HG03095 (cell line): Measurements from ENCODE around the gene EDARADD.
"Not testable (repeated sequence)": the region's sequence is repeated elsewhere in the genome, so short reads cannot be mapped to it uniquely, and the experiment has no call there.

Source experiments
- ATAC-seq: cut with Tn5 transposase; IDR thresholded peaks from one replicate; pipeline ENCODE4 v1.9.1; 2021; ENCODE audit warnings: moderate library complexity; ENCODE audit not compliant: unreplicated experiment

The EDARADD gene

DNA sequence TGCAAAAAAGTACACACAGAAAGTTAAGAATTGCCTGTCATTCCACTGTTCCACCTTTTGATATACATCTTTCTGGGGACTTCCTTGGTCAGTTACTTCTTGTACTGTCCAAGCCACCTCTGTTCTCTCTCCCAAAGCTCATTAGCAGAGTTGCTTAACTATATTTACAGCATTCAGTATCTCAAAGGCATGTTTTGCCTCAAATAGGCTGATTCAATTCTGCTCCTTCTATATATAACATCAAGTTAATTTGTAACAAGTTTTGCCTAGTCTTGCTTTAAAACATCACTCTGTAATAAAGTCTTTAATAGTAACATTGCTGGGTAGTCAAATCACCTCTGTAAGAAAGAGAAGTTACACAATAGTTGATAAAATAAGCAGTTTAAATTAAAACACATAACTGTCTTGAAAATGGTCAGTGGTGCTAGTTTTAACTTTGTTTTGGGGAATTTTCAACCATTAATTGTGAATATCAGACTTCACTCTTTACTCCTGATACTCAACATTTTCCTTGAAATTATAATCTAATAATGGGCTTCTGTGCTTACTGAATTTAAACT is 35.7 kb downstream of the EDARADD start:
- no peak for ATAC-seq

DNA sequence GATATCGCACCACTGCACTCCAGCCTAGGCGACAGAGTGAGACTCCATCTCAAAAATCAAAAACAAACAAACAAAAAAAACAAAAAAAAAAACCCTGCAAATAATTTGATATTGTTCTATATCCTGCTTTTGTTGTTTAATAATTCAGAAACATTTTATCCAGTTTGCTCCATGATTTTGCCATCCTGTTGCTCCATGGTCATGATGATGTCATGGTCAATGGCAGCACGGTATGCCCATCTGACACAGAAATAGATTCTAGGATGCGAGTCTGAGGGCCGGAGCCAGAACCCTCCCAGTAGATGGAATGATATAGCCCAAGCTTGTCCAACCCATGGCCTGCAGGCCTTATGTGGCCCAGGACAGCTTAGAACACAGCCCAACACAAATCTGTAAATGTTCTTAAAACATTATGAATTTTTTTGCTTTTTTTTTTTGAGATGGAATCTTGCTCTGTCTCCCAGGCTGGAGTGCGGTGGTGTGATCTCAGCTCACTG is 39.8 kb downstream of the EDARADD start:
- ATAC-seq, result no peak

GRCh38 chr1:236438614-236439013 is 44.5 kb downstream of the EDARADD start:
- ATAC-seq, result no peak

GRCh38 chr1:236440373-236440772 is 46.3 kb downstream of the EDARADD start:
- no peak for ATAC-seq

DNA sequence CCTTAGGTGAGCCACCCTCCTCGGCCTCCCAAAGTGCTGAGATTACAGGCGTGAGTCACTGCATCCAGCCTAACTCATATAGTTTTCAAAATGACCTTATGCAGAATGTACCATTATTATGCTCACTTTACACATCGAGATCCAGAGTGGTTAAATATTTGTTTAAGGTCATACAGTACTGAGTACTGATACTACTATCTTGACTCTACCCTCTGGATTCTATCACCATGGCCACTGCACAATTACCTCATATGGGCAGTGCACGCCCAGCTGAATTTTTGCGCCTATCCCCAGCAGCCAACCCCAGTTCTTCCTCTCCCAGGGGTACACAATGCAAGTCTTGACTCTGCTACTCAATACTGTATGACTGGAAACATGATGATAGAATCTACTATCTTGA is 56.7 kb downstream of the EDARADD start:
- no peak for ATAC-seq

DNA sequence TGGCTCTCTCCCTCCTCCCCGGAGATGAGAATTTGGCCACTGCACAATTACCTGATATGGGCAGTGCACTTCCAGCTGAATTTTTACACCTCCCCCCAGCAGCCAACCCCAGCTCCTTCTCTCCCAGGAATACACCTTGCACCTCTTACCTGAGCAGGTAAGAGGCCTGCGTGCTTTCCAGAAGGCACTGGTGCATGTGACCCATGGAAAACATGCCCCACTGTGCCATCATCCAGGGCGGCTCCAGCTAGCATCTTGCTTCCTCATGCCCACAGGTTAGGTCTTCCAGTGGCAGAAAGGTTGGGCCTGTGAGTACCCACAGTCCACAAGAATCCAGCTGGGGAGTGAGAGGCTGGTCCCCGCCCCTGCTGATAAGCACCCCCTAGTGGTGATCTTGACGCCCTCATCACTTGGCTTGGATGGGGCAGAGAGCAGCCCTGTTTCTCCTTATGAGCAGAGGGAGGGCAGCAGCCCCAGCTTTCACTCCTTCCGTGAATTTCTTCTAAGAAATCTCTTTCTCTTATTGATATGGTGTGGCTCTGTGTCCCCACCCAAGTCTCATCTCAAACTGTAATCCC is 57.8 kb downstream of the EDARADD start:
- no peak for ATAC-seq

DNA sequence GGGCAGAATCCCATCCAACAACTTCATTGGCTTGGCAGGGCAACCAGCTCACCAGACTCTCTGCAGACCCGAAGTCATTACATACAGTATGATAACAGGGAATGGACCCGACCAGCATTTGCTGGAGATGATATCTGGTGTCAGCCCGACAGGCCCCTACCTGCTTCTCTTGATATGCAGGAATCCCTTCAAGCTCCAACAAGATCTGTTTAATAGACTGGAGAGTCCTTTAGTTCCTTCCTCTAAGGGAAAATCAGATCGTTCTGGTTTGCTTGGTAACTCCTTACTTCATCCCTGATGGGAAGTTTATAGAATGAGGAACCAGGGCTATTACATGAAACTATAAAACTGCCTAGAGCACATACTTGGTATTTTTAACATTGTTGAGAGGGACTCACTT is 61.2 kb downstream of the EDARADD start:
- ATAC-seq, result no peak

- ATAC-seq, result peak; percentile 76
These were observed 63.7 kb downstream of the EDARADD start for GRCh38 chr1:236457775-236458174.

DNA sequence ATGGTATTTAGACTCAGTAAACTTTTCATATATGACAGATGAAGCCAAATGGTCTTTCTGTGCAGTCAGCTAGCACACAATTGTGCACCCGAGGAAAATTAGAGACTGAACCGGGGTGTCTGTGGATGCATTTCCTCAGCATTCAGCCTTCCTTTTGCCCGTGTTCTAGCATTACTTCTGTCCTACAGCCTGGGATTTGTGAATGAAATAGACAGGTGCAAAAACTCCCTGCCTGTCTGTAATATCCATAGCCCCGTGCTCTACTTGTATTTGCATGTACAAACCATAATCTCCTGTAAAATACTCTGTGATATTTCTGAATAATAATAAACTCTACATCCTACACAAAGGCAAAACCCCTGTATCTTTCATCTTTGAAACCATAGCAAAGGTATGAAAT is 64.9 kb downstream of the EDARADD start:
- no peak for ATAC-seq

- no peak for ATAC-seq
These were observed 66.0 kb downstream of the EDARADD start for GRCh38 chr1:236460103-236460502.

DNA sequence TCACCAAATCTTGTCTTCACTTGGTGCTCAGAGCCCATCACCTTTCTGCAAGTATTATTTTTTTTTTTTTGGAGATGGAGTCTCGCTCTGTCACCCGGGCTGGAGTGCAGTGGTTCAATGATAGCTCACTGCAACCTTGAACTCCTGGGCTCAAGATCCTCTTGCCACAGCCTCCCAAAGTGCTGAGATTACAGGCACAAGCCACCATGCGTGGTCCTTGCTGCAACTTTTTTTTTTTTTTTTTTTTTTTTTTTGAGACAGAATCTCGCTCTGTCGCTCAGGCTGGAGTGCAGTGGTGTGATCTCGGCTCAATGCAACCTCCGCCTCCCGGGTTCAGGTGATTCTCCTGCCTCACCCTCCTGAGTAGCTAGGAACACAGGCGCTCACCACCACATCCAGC is 70.1 kb downstream of the EDARADD start:
- ATAC-seq, result not testable (repeated sequence)

DNA sequence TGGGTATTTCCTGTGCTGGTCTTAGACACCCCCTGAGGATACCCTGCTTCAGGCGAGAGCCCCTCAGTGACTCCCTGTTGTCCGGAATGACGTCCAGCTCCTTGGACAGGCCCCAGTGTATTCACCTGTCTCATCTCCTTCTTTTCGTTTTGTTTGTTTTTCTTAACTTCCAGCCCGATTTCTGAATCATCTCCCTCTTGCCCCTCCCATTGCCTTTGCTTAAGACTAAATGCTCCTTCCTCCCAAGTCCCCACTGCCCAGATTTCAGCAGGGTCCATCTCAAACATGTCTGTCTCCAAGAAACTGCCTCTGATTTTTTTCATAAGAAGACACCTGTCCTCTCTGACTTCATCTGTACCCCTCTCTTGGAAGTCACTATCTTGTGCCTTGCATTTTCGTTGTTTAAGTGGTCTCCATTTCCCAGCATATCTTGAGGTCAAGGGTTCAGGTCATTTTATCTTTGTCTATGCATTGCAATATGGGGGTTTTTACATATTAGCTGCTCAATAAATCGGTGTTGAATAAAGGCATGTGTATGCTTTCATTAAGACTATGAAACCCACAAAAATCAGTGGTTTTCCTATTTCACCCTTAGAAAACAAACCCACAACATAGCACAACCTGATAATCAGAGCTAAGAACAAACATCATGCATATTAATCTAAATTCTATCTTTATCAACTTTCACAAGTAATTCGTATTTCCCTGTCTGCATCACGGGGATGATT is 71.3 kb downstream of the EDARADD start:
- peak; percentile 34 for ATAC-seq

- peak; percentile 91 for ATAC-seq
These were observed 71.8 kb downstream of the EDARADD start for GRCh38 chr1:236465959-236466303.

DNA sequence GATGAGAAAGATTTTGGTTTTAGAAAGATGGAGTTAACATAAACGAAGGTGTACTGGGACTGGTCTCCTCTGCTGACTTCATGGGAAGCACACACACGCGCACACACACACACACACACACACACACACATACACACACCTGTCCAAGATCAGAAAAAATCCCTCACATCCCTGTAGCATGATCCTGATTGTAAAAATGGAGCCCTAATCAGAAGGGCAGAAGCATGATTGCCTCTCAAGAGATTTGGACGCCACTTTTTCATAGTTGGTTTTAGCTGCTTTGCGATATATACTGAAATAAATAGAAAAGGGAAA is 73.2 kb downstream of the EDARADD start:
- ATAC-seq, result no peak

DNA sequence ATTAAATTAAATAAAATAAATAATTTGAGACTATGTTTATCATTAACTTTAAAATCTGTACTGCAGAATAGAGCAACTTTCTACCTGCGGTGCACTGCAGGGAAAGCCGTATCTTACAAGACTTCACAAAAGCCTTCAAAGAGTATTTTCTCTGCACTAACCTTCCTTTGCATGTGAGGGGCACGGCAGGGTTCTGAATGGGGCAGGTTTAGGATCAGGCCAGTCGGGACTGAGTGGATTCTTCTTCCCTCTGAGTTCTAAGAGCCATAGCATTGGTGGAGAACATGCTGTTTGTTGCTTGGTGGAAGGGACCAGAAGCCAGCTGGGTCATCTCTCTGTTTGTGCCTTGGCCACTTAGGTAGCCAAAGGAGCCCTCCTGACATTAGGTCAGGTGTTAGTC is 74.5 kb downstream of the EDARADD start:
- no peak for ATAC-seq

DNA sequence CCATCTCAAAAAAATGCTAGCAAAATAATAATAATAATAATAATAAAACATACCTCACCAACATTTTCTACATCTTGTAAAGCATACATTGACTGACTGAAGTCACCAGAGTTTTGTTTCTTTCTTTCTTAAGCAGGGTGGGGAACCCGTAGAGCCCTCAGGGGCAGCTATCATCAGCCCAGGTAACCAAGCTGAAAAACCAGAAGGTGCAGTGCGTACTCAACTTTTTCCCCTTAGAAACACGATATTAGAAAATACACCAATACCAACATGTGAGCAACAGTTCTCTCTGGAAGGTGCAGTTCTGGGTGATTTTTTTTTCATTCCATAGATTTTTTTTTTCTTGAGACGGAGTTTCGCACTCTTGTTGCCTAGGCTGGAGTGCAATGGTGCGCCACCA is 75.4 kb downstream of the EDARADD start:
- no peak for ATAC-seq

GRCh38 chr1:236471096-236471495 is 77.0 kb downstream of the EDARADD start:
- no peak for ATAC-seq

DNA sequence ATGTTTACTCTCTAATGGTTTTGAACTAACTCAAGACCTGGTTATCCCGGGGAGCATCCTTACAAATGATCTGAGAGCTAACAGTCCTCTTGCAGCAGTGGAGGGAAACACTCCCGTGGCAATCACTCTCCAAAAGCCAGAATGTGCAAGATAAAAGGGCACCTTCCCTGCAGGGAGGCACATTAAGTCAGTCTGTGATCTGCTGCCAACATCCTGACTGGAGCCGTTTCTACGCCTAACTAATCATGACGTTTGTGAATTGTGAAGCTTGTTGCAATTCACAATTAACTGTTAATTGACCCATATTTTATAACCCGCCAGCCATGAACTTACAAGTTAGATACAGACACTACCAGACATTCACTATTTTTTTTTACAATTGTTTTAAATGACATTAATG is 77.6 kb downstream of the EDARADD start:
- no peak for ATAC-seq

DNA sequence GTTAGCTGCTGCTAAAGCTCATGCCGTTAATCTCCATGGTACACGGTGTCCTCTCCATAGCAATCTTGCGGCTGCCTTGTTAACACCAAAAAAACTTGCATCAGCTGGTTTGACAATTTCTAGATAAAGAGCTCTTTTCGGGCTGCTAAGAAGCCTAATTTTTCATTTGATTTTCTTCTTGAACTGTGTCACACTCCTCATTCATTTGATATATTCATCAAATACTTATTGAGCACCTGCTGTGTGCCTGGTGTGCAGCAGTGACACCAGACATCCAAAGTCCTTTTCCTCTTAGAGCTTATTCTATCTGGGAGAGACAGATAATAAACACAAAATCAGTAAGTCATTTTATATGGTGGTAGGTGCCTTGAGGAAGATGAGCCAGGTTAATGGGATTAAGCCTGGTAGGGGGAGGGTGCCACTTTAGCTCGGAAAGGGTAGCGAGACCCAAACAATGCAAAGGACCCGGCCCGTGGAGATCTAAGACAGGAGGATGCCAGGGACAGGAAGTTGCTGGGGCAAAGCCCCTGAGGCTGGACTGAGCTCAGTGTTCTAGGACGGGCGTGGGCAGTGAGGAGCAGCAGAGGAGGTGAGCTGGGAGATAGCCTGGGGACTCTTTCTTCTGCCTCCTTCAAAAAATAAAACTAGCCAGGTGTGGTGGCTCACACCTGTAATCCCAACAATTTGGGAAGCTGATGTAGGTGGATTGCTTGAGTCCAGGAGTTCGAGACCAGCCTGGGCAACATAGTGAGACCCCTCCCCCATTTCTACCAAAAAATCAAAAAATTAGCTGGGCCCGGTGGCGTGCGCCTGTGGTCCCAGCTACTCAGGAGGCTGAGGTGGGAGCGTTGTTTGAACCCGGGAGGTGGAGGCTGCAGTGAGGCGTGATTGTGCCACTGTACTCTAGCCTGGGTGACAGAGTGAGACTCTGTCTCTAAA is 79.0 kb downstream of the EDARADD start:
- ATAC-seq, result no peak

- no peak for ATAC-seq
These were observed 81.9 kb downstream of the EDARADD start for GRCh38 chr1:236476019-236476418.

DNA sequence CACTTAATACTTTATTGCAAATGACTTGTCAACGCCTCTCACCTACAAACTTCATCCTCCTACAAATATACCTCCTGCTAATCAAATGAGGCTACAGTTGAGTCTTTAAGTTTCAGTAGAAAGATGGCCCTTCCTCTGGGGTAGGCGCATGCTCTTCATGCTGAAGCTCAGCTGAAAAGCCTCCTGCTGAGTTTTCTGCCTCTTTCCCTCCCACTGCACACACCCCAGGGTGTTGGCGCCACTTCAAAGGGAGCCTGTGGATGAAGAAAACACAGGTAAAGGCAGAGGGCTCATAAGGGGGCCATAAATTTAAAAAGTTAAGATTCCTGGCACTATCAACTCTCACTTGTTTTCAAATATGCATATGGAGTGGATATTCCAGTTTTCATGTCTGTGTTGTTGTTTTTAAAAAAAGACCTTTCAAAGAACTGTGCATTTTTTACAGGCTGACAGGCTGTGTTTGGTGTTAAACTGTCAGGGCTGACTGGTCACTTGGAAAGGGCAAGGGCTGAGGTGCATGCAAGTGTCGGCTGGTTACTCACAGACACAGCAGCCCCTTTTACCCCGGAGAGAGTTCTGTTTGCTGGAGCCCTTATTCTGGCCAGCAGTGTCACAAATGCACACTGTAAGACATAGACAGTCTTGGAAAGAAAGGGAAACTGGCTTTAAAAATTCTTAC is 86.8 kb downstream of the EDARADD start:
- no peak for ATAC-seq
